Nephron progenitor cell (in vitro differentiated cells): ENCODE data around the gene NUMA1.

Source experiments
- DNase-seq: peaks from one replicate; pipeline ENCODE4 v3.0.0; 2021
- H3K27ac Mint-ChIP-seq: 2 replicates; pipeline ENCODE4 v1.8.0; 2021; ENCODE audit warnings: mild to moderate bottlenecking, moderate library complexity, mixed read lengths
- H3K27me3 Mint-ChIP-seq: 2 replicates; pipeline ENCODE4 v1.8.0; 2021; ENCODE audit warnings: mild to moderate bottlenecking, low read depth, mixed read lengths; ENCODE audit not compliant: poor library complexity
- H3K36me3 Mint-ChIP-seq: 2 replicates; pipeline ENCODE4 v1.8.0; 2021; ENCODE audit warnings: low read depth, mixed read lengths
- H3K4me1 Mint-ChIP-seq: 2 replicates; pipeline ENCODE4 v1.8.0; 2021; ENCODE audit warnings: mixed read lengths
- H3K4me3 Mint-ChIP-seq: 2 replicates; pipeline ENCODE4 v1.8.0; 2021; ENCODE audit warnings: mild to moderate bottlenecking, moderate library complexity, mixed read lengths
- H3K9me3 Mint-ChIP-seq: 2 replicates; pipeline ENCODE4 v1.8.0; 2021; ENCODE audit warnings: mild to moderate bottlenecking, moderate library complexity, mixed read lengths
- TF ChIP-seq, protein P1 (sequence below): fragments of 200-600 bp; sonication (generic); IDR thresholded peaks from 2 replicates; pipeline ENCODE4 v1.5.0; 2021; ENCODE audit warnings: antibody characterized with exemption

Gene NUMA1

DNA sequence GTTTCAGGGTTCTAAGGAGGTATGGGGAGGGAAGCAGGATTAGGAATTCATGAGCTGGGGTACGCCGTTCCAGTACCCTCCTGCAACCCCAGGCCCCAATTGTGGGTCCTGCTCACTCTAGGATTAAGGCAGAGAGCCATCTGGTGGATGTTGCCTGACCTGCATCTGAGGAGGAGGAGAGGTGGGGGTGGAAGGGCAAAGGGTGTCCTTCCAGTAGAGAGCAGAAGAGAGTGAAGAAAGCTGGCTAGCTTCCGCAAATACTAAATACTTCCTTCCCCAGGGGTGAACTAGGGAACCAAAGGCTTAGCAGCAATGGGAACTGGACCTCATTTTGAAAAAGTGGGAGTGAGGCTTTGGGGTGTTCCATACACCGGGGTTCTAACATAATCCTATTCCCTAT is 10.9 kb upstream of the NUMA1 start:
- Mint-ChIP-seq H3K9me3 (no peaks in the 10 kb centered on the region), H3K4me3 (no peak overlapping the region), H3K27me3 (no peaks in the 10 kb centered on the region), H3K4me1 (peaks cover 5% of the 10 kb centered on the region), H3K36me3 (peaks cover 8% of the 10 kb centered on the region), H3K27ac (no peak overlapping the region)
- TF ChIP-seq, protein P1, sequence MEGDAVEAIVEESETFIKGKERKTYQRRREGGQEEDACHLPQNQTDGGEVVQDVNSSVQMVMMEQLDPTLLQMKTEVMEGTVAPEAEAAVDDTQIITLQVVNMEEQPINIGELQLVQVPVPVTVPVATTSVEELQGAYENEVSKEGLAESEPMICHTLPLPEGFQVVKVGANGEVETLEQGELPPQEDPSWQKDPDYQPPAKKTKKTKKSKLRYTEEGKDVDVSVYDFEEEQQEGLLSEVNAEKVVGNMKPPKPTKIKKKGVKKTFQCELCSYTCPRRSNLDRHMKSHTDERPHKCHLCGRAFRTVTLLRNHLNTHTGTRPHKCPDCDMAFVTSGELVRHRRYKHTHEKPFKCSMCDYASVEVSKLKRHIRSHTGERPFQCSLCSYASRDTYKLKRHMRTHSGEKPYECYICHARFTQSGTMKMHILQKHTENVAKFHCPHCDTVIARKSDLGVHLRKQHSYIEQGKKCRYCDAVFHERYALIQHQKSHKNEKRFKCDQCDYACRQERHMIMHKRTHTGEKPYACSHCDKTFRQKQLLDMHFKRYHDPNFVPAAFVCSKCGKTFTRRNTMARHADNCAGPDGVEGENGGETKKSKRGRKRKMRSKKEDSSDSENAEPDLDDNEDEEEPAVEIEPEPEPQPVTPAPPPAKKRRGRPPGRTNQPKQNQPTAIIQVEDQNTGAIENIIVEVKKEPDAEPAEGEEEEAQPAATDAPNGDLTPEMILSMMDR, result peak; percentile 64
- DNase-seq, result peak; percentile 70

DNA sequence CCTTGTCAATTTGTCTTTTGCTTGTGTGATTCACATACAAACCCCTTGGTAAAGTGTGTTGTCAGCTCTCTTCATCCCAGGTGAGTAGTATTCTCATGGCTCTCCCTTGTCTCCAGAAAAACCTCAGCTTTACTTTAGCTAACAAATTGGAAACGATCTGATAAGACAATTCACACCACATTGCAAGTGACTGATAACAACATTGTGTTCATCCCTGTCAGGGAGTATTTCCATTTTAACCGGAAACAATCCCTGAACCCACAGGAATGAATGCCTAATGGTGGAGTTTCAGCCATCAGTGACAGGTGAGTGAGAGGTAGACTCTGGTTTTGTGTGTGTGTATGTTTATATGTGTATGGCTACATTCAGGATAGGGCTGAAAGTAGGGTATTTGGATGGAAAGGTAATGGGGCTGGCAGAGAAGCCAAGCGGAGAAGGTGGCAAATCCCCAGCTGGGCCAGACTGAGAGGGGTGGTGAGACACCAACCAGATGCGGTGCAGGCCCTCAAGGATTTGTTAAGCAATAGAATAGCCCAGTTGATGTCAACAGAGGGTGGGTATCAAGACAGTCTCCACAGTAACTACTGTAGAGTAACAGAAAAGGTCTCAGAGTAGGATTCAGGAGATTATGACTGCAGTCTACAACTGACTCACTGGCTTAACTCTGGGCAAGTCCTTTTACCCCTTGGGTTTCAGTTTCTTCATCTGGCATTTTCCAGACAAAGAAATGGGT is 7.9 kb upstream of the NUMA1 start:
- TF ChIP-seq, protein P1, result no peak
- no peaks in the 10 kb centered on the region for H3K9me3 Mint-ChIP-seq
- no peak for DNase-seq
- no peak overlapping the region for H3K4me3 Mint-ChIP-seq
- H3K4me1 Mint-ChIP-seq, result peaks cover 9% of the 10 kb centered on the region
- peaks cover 4% of the 10 kb centered on the region for H3K36me3 Mint-ChIP-seq
- no peak overlapping the region for H3K27ac Mint-ChIP-seq
- no peaks in the 10 kb centered on the region for H3K27me3 Mint-ChIP-seq

DNA sequence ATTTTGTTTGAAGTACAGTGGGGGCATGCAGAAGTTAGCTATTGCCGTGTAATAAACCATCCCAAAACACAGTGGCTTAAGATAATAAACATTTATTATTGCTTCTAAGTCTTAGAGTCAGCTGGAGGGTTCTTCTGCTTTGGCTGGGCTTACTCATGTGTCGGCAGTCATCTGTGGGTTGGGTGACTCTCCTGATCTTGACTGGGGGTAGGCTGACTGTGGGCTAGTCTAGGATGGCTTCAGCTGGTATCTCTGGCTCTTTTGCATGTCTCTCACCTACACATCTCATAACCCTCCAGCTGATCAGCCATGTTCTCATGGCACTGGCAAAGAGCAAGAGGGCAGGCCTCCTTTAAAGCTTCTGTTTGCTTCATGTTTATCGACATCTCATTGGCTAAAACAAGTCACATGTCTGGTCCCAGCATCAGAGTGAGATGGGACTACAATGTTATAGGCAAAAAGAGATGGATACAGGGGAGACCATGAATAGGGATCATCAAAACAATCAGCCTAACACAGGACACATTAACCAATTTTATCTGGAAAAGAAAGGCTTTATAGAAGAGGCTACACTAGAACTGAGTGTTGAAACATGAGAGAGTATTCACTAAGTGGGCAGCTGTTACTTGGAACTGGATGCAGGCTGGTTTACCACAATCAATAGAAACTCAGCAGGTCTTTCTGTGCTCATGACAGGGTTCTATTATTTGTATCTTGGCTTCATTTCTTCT is 5.4 kb upstream of the NUMA1 start:
- Mint-ChIP-seq H3K4me3 (no peak overlapping the region), H3K9me3 (no peaks in the 10 kb centered on the region), H3K36me3 (peaks cover 4% of the 10 kb centered on the region), H3K27me3 (no peaks in the 10 kb centered on the region), H3K4me1 (peaks cover 16% of the 10 kb centered on the region), H3K27ac (no peak overlapping the region)
- TF ChIP-seq, protein P1, result no peak
- DNase-seq, result no peak

DNA sequence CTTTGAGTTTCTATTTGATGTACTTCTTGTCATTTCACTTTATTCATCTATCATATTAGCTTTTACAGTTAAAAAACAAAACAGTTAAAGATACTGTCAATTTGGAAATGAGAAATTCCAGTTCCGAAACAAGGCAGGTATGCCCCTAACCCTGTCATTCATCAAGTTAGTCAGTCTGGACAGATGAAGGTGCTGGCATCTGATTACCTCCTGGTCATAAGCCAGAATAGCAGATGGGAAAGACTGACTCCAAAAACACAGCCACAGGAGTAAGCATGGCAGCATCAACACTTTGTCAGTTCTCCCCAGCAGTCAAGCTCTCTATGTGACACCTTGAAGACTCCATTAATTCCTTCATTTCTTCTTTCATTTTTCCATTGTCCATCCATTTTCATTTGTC is 4.6 kb upstream of the NUMA1 start:
- DNase-seq, result no peak
- TF ChIP-seq, protein P1, result no peak
- H3K27me3 Mint-ChIP-seq, result no peaks in the 10 kb centered on the region
- no peaks in the 10 kb centered on the region for H3K9me3 Mint-ChIP-seq
- H3K27ac Mint-ChIP-seq, result peak overlapping the region; percentile 63
- peaks cover 4% of the 10 kb centered on the region for H3K36me3 Mint-ChIP-seq
- H3K4me1 Mint-ChIP-seq, result peaks cover 20% of the 10 kb centered on the region
- no peak overlapping the region for H3K4me3 Mint-ChIP-seq

DNA sequence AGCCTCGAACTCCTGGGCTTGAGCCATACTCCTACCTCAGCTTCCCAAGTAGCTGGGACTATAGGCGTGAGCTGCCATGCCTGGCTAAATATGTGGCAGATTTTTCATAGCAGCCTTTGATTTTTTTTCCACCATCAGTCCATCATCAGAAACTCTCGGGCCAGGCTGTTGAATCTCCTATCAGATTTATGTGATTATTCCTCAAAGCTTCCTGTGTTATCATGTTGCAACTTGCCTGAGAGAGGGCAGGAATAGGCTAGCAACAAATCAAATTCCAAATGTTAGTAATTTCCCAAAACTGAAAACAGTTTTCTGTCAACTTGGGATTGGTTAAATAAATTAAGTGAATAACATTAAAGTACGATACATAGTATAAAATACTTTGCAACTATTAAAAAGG is 3.7 kb upstream of the NUMA1 start:
- Mint-ChIP-seq H3K27me3 (no peaks in the 10 kb centered on the region), H3K36me3 (peaks cover 4% of the 10 kb centered on the region), H3K4me3 (no peak overlapping the region), H3K27ac (no peak overlapping the region), H3K4me1 (peaks cover 28% of the 10 kb centered on the region), H3K9me3 (no peaks in the 10 kb centered on the region)
- DNase-seq, result no peak
- TF ChIP-seq, protein P1, result no peak
